HG03108 (cell line): ENCODE data around the gene NTSR1.

Experiments
- ATAC-seq: cut with Tn5 transposase; IDR thresholded peaks from one replicate; pipeline ENCODE4 v1.9.1; 2021; ENCODE audit warnings: moderate library complexity; ENCODE audit not compliant: unreplicated experiment

NTSR1 gene

DNA sequence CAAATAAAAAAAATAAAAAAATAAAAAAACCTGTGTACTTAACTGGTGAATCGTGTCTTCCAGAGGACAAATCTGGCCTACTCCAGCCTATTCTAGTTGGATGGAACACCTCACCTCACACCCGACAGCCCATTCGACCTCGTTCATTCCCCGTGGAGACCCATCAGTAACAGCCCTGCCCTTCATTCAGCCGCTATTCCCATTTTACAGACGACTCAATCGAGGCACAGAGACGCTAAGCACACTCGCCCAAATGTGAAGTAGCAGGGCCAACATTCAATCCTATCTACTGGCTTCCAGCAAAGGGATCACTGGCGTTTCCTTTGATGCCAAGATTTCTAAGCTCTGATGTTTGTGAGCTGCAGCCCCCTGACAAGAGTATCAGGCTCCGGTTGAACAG, 1.8 kb upstream of the NTSR1 start:
- no peak for ATAC-seq

GRCh38 chr20:62707276-62707920, 1.2 kb upstream of the NTSR1 start:
- no peak for ATAC-seq

DNA sequence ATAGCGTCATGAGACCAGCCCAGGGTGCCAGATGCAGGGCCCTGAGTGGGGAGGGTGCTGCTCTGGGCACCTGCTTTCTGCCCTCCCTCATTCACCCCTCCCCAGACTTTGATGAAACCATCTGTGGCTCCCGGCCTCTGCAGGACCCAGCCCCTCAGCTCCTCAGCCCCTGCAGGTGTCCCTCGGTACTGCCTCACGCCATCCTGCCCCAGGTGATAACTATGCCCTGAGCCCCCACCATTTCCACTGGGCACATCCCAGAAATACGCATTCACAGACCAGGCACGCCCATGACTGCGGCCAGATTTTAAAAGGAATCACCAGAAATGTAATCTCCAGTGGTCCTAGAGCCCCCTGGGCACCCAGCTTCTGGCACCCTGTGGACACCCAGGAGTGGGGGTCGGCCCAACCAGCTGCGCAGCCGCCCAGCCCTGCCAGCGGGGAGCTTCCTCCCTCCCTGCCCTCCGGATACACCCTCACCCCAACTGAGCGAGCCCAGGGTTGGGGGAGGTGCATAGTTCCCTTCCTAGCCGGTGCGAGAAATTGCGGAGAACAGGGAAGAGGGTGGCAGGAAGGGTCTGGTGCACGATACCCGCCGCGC, 615 bp upstream of the NTSR1 start:
- ATAC-seq, result no peak

- no peak for ATAC-seq
These were observed 885 bp downstream of the NTSR1 start for GRCh38 chr20:62709537-62709905.

GRCh38 chr20:62710221-62710885, 1.7 kb downstream of the NTSR1 start:
- no peak for ATAC-seq

GRCh38 chr20:62710886-62711702, 2.5 kb downstream of the NTSR1 start:
- no peak for ATAC-seq

DNA sequence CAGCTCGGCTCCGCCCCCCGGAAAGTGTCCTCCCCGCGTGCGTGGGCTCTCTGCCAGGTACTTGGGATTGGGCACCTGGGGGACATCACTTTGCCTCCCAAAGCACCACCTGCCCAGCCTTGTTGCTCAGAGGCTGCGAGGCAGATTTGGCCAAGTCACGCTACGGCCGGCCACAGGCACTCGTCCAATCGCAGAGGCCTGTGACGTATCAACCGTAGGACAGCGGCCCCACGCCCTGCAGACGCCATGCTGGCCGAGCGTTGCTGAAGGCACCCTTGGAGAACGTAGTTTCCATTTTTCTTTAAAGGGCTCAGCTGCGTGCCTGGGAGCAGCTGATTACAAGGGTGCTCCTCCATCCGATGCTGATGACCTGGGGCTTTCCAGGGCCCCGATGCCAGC, 3.1 kb downstream of the NTSR1 start:
- no peak for ATAC-seq

DNA sequence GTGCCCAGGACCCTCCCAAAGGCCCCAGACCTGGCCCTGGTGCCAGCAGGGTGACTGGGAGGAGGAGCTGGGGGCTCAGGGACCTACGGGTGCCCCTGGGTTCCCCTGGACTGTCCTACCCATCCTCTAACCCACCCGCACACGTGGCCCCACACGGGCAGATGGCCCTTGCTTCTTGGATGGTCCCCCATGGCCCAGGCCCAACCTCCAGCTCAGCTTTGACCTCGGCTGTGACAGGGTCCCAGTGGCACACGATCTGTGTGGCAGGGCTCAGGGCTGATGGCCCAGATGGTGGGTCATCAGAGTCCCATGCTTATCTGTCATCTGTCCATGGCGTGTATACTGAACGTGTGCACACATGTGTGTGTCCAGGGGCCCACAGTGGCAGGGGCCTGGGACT, 4.0 kb downstream of the NTSR1 start:
- ATAC-seq, result no peak

DNA sequence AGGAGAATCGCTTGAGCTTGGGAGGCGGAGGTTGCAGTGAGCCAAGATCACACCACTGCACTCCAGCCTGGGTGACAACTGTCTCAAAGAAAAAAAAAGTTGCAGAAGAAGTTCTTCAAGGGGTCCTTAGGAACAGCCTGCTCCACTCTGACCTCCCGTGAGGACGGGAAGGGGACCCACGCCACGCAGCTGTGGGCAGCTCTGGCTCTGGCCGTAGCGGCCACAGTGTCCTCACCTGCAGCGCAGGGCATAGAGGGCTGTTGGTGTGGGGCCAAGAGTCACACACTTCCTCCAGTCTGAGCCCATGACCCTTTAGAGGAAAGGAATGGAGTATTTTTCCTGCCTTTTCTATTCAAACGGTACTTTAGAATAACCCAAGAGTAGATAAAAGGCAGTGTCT, 5.4 kb downstream of the NTSR1 start:
- no peak for ATAC-seq

GRCh38 chr20:62714799-62715198, 6.2 kb downstream of the NTSR1 start:
- ATAC-seq, result no peak

GRCh38 chr20:62715201-62715600, 6.6 kb downstream of the NTSR1 start:
- ATAC-seq, result no peak

DNA sequence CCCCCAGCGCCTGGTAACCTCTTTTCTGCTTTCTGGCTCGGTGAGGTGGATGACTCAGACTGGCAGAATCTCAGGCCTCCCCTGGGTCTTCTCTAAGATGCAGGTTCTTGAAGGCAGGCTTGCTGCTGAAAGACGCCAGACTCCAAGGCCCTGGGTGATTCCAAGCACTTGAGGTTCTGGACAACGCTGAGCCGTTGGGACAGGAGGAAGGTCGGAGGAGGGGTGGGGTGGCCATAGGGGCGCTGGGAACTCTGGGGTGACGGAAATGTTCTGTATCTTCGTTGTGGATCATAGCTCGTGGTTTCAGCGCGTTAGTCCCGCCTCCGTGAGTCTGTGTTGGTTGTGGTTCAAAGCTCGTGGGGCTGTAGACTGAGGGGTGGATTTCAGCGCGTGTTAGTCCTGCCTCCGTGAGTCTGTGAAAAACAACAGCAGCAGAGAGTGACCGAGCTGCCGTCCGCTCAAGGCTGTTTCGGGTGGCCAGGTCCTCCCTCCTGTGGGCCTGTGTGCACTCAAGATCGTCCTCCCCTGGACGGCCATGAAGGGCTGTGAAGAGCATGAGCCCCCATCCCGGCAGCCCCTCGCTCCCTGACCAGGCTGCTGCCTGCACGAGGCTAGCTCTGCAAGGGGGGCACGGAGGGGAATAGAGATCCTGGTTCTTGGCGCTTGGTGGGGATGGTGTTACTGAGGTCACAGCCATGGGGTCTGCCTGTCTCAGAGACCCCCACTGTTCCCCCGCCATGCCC, 7.7 kb downstream of the NTSR1 start:
- no peak for ATAC-seq

GRCh38 chr20:62716941-62717310, 8.3 kb downstream of the NTSR1 start:
- ATAC-seq, result no peak

- ATAC-seq, result no peak
These were observed 9.3 kb downstream of the NTSR1 start for GRCh38 chr20:62717933-62718332.

DNA sequence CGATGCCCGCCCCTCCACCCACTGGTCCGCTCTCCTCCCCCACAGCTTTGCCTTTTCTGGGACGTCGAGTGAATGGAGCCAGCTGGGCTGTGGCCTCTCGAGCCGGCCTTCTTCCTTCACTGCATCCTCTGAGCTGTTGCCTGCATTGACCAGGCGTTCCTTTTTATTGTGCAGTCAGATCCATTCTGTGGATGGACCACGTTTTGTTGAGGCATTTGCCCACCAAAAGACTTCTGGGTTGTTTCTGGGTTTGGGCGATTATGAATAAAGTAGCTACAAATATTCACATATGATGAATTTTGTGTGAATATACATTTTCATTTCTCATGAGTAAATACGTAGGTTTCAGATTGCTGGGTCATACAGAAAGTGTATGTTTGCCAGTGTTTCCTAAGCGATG, 9.9 kb downstream of the NTSR1 start:
- no peak for ATAC-seq

GRCh38 chr20:62719250-62719935, 10.8 kb downstream of the NTSR1 start:
- no peak for ATAC-seq

DNA sequence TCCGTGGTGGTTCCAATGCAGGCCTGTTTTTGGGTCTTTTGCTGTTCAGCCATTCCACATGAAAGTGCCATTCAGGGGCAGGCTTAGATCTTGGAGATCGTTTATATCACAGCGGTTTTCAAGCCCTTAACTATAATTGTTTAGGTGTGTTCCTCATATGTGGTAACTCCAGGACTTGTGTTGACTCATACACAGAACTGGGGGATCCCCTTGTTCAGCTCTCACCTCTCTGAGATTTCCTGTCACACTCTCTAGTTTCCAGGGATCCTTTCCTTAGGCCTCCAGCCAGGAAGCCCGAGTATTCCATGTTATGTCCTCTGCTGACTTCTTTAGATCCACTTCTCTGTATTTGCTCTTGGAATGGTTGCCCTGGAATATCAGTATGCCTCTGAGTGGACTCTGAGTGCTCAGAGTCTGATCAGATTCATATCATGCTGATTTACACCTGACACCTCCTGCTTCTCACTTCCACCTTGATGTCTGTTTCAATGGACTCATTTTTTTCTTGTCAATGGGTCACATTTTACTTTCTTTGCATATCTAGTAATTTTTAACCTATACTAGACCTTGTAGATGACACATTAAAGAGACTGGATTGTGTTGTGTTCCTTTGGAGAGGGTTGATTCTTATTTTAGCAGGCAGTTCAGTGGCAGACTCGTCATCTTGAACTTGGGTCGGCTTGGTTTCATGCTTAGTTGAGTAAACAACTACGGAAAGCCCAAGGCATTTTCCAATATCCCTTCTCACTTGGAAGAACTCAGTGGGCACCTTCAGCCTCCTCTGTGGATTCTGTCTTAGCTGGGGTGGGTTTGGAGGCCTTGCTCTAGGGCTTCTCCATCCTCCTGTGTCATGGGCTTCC, 13.1 kb downstream of the NTSR1 start:
- no peak for ATAC-seq

GRCh38 chr20:62722627-62723026, 14.0 kb downstream of the NTSR1 start:
- ATAC-seq, result no peak

- ATAC-seq, result no peak
These were observed 14.7 kb downstream of the NTSR1 start for GRCh38 chr20:62723351-62723750.
